AG09319 (cell line): ENCODE measurements around the gene AHCYL2.
A peak's percentile ranks its signal among the peaks of the same experiment; 100 is the strongest.

Experiments used
- DNase-seq: peaks from one replicate; pipeline ENCODE4 v3.0.0-alpha.2; 2010; ENCODE audit warnings: low read depth; ENCODE audit errors: extremely low read depth
- CTCF ChIP-seq: IDR thresholded peaks from 2 replicates; pipeline ENCODE4 v1.5.1; 2011; ENCODE audit warnings: low read depth, mild to moderate bottlenecking, inconsistent platforms, low read length, moderate library complexity

Gene AHCYL2

GRCh38 chr7:129423700-129424410 lies 199.0 kb downstream of the AHCYL2 start:
- TF ChIP-seq CTCF, result no peak
- DNase-seq, result no peak

DNA sequence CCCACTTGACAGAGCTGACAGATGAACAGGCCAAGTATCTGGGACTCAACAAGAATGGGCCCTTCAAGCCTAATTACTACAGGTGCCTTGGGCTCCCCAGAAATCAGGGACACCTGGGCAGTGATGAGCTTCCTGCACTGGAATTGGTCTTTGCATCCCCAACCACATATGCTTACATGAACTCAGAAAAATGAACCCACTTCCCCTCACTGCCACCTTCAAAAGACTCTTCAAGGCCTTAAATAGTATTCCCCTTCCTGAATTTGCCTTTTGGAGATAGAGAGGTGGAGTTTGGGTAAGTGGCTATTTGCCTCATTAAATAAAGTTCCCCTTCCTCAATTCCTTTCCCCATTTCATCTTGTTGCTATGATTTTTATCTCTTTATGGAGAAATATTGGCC lies 201.7 kb downstream of the AHCYL2 start:
- no peak for TF ChIP-seq CTCF
- DNase-seq, result no peak

DNA sequence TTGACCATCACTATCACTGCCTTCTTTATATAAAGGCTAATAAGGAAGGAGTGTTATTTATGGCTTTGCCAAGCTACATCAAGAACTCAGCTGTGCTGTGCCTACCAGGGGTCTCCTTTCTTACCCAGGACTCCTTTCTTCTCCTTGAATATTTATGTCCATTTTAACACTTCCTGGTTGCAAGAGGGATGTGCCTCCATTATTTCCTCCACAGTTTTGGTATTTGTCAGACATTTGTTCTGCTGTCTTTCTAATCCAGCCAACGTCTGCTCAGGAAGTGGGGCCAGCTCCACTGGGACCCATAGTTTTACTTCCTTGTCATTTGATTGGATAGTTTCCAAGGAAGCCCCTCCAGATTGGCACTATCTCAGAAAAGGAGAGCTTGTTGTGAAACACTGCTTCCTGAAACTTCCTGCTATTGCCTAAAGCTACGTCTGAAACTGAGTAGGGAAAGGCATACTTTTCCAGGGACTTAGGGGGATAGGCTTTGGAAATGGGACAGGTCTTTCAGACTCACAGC lies 202.8 kb downstream of the AHCYL2 start:
- no peak for TF ChIP-seq CTCF

GRCh38 chr7:129431911-129432643 lies 207.2 kb downstream of the AHCYL2 start:
- DNase-seq, result no peak
- TF ChIP-seq CTCF, result no peak

More for the DNA sequence above, 202.8 kb downstream of the AHCYL2 start:
- DNase-seq, result no peak

- peak; percentile 15 for DNase-seq
- no peak for TF ChIP-seq CTCF
Measured at GRCh38 chr7:129433847-129434674, 209.2 kb downstream of the AHCYL2 start, which contains the start of gene STRIP2. STRIP2 (plus strand) TSS chr7:129434432; CDS start chr7:129434473, 41 bp downstream.

GRCh38 chr7:129434675-129435318 lies 210.0 kb downstream of the AHCYL2 start:
- no peak for TF ChIP-seq CTCF
- no peak for DNase-seq
